ENCODE results near the gene INSR. TPM values are rescaled to one million over a fixed set of nuclear protein-coding genes. Genes with fewer than 3 reads are reported as not detected.

INSR gene
- total and polyA plus RNA-seq, 7 experiments from 2014 or later: 0.29 to 9.9 (median 2.7) TPM

GRCh38 chr19:7063764-7064418 lies 230.3 kb downstream of the INSR start:
- Mint-ChIP-seq H3K36me3 (peaks cover 0 to under 1% (median 0%) of the 10 kb centered on the region in 5 donors), H3K27me3 (no peaks in the 10 kb centered on the region), H3K4me1 (peaks cover 0 to 6% (median 2%) of the 10 kb centered on the region in 7 donors), H3K4me3 (no peak overlapping the region), H3K9me3 (peaks cover 0 to under 1% (median 0%) of the 10 kb centered on the region in 11 donors), H3K27ac (no peak overlapping the region)
- H3K4me3 ChIP-seq (ENCODE audit: low read length): no peak overlapping the region
- intact Hi-C loops (cut with micrococcal nuclease): loop anchor here in 1 of 2 donors (10.0 kb wide), 3 partner anchors 329 to 1159 kb away; partner anchors contain the start of genes CTXN1, GPR108, NDUFA11 and SNAPC2
- H3K27ac ChIP-seq (ENCODE audit: low read depth, low read length): no peak overlapping the region
- ChIA-PET CTCF (interaction anchor here (0.8 to 1.5 kb wide), 2 partner anchors 327 to 639 kb away, joined by 3 read pairs; no protein-coding TSS in a partner anchor), POLR2A (interaction anchor here (0.6 to 0.9 kb wide), 2 partner anchors 35 to 1121 kb away, joined by 3 to 4 read pairs; no protein-coding TSS in a partner anchor)
- no peak for DNase-seq
- H3K9me3 ChIP-seq (ENCODE audit: control insufficient read depth in 2 of 3, low read length in 3 of 3): no peaks in the 10 kb centered on the region
- no peaks in the 10 kb centered on the region for H3K27me3 ChIP-seq (ENCODE audit: control insufficient read depth in 2 of 2, insufficient read depth in 2 of 2, low read length in 2 of 2)
- ATAC-seq: no peak
- peaks cover 4 to 6% of the 10 kb centered on the region in 2 donors for H3K4me1 ChIP-seq (ENCODE audit: control insufficient read depth in 2 of 2, insufficient read depth in 2 of 2, low read length in 2 of 2)
- no peaks in the 10 kb centered on the region for H3K36me3 ChIP-seq (ENCODE audit: control insufficient read depth in 2 of 3, insufficient read depth in 3 of 3, low read length in 3 of 3)

GRCh38 chr19:7063339-7063738 lies 230.9 kb downstream of the INSR start:
- ChIA-PET POLR2A (interaction anchor here (0.6 to 1.0 kb wide), 3 partner anchors 173 to 1122 kb away, joined by 3 to 4 read pairs (median 3); no protein-coding TSS in a partner anchor), CTCF (interaction anchor here (1.5 kb wide), 1 partner anchor 327 kb away, joined by 3 read pairs; no protein-coding TSS in a partner anchor)
- Mint-ChIP-seq H3K27ac (no peak overlapping the region), H3K9me3 (no peaks in the 10 kb centered on the region), H3K4me1 (peaks cover 0 to 2% (median 0%) of the 10 kb centered on the region in 7 donors), H3K36me3 (no peaks in the 10 kb centered on the region), H3K27me3 (no peaks in the 10 kb centered on the region), H3K4me3 (no peak overlapping the region)
- Histone ChIP-seq H3K4me3 (ENCODE audit: low read length) (no peak overlapping the region), H3K4me1 (ENCODE audit: control insufficient read depth in 2 of 2, insufficient read depth in 2 of 2, low read length in 2 of 2) (peaks cover 0 to under 1% of the 10 kb centered on the region in 2 donors), H3K9me3 (ENCODE audit: control insufficient read depth in 2 of 3, low read length in 3 of 3) (no peaks in the 10 kb centered on the region), H3K27ac (ENCODE audit: low read depth, low read length) (no peak overlapping the region), H3K27me3 (ENCODE audit: control insufficient read depth in 2 of 2, insufficient read depth in 2 of 2, low read length in 2 of 2) (no peaks in the 10 kb centered on the region), H3K36me3 (ENCODE audit: control insufficient read depth in 2 of 3, insufficient read depth in 3 of 3, low read length in 3 of 3) (no peaks in the 10 kb centered on the region)
- ATAC-seq: no peak
- intact Hi-C loops (cut with micrococcal nuclease): loop anchor here in 1 of 2 donors (10.0 kb wide), 3 partner anchors 329 to 1159 kb away; partner anchors contain the start of genes CTXN1, GPR108, NDUFA11 and SNAPC2
- no peak for DNase-seq

Other genes starting within 250 kb of the INSR start
- gene MBD3L2, start 245.1 kb downstream of the INSR start, total RNA-seq: not detected
- not detected for gene MBD3L2, start 245.1 kb downstream of the INSR start, polyA plus RNA-seq
- gene MBD3L3, start 235.7 kb downstream of the INSR start, total RNA-seq: not detected
- not detected for gene MBD3L3, start 235.7 kb downstream of the INSR start, polyA plus RNA-seq
- 10 to 100 TPM; 11.7 to 36.2 (median 20.0) TPM for gene ZNF557, start 224.7 kb downstream of the INSR start, total RNA-seq
- gene ZNF557, start 224.7 kb downstream of the INSR start, polyA plus RNA-seq: 10 to 100 TPM in 1 of 2 donors, 1 to 10 TPM in 1; 5.4 to 14.0 TPM
- 100 to 1,000 TPM in 4 of 5 experiments, 10 to 100 TPM in 1; 53.0 to 132 (median 130) TPM for gene ARHGEF18, start 54.5 kb upstream of the INSR start, total RNA-seq
- gene ARHGEF18, start 54.5 kb upstream of the INSR start, polyA plus RNA-seq: 10 to 100 TPM in 1 of 2 donors, 1 to 10 TPM in 1; 3.9 to 14.4 TPM
- 1 to 10 TPM in 1 of 5 experiments, under 1 TPM in 4; 0.59 to 1.2 (median 0.76) TPM for gene PEX11G, start 194.6 kb upstream of the INSR start, total RNA-seq
- 1 to 10 TPM in 1 of 2 donors, under 1 TPM in 1; 0.89 to 1.6 TPM for gene PEX11G, start 194.6 kb upstream of the INSR start, polyA plus RNA-seq
- 10 to 100 TPM in 1 of 5 experiments, 1 to 10 TPM in 4; 5.7 to 10.1 (median 7.2) TPM for gene ZNF358, start 221.7 kb upstream of the INSR start, total RNA-seq
- 1 to 10 TPM; 1.4 to 2.6 TPM for gene ZNF358, start 221.7 kb upstream of the INSR start, polyA plus RNA-seq
- 10 to 100 TPM; 13.8 to 49.2 (median 18.1) TPM for gene MCOLN1, start 228.2 kb upstream of the INSR start, total RNA-seq
- gene MCOLN1, start 228.2 kb upstream of the INSR start, polyA plus RNA-seq: 10 to 100 TPM in 1 of 2 donors, 1 to 10 TPM in 1; 8.8 to 11.7 TPM
- 100 to 1,000 TPM in 4 of 5 experiments, 10 to 100 TPM in 1; 82.0 to 157 (median 133) TPM for gene PNPLA6, start 241.3 kb upstream of the INSR start, total RNA-seq
- 10 to 100 TPM in 1 of 2 donors, 1 to 10 TPM in 1; 5.3 to 12.7 TPM for gene PNPLA6, start 241.3 kb upstream of the INSR start, polyA plus RNA-seq

Data from naive thymus-derived CD4-positive, alpha-beta T cell (primary cell).